Mononuclear cell (primary cell): ENCODE data around the gene HSD17B11. TPM values are rescaled to one million over a fixed set of nuclear protein-coding genes. Genes with fewer than 3 reads are reported as not detected.
"Not testable (repeated sequence)": the region's sequence is repeated elsewhere in the genome, so short reads cannot be mapped to it uniquely, and the experiment has no call there.

Experiments used
- H3K27me3 ChIP-seq: 2 replicates; pipeline ENCODE4 v1.6.0; 2011; ENCODE audit warnings: low read length, control low read depth; ENCODE audit not compliant: insufficient read depth
- H3K4me1 ChIP-seq: 2 replicates; pipeline ENCODE4 v1.5.1; 2011; ENCODE audit warnings: mild to moderate bottlenecking, low read length, control low read depth; ENCODE audit not compliant: insufficient read depth
- H3K4me3 ChIP-seq: 2 replicates; pipeline ENCODE4 v1.5.1; 2011; ENCODE audit warnings: mild to moderate bottlenecking, low read length, moderate library complexity
- H3K9me3 ChIP-seq: 2 replicates; pipeline ENCODE4 v1.5.1; 2011; ENCODE audit warnings: low read depth, mild to moderate bottlenecking, control low read depth, low read length
- total RNA-seq: library from RNA; depleted of rRNA; stranded (reverse); fragments of >200 nt; gene quantifications from one replicate; pipeline ENCODE4 v1.2.3, GENCODE V29; 2012

Gene HSD17B11
- total RNA-seq, 1 donor, result 128 TPM

GRCh38 chr4:87414816-87415215, 23.8 kb upstream of the HSD17B11 start:
- Histone ChIP-seq H3K4me3 (no peak overlapping the region), H3K4me1 (no peaks in the 10 kb centered on the region)

GRCh38 chr4:87410679-87411078, 19.7 kb upstream of the HSD17B11 start:
- Histone ChIP-seq H3K4me1 (peaks cover 20% of the 10 kb centered on the region), H3K9me3 (no peaks in the 10 kb centered on the region), H3K27me3 (peaks cover 3% of the 10 kb centered on the region), H3K4me3 (no peak overlapping the region)

More at GRCh38 chr4:87414816-87415215, 23.8 kb upstream of the HSD17B11 start:
- Histone ChIP-seq H3K9me3 (no peaks in the 10 kb centered on the region), H3K27me3 (peaks cover 3% of the 10 kb centered on the region)

- Histone ChIP-seq H3K4me1 (peaks cover 20% of the 10 kb centered on the region), H3K27me3 (peaks cover 3% of the 10 kb centered on the region), H3K4me3 (no peak overlapping the region)
Measured at GRCh38 chr4:87410157-87410556, 19.2 kb upstream of the HSD17B11 start.

GRCh38 chr4:87409420-87409939, 18.5 kb upstream of the HSD17B11 start:
- Histone ChIP-seq H3K27me3 (peaks cover 3% of the 10 kb centered on the region), H3K4me1 (peaks cover 20% of the 10 kb centered on the region), H3K9me3 (no peaks in the 10 kb centered on the region), H3K4me3 (no peak overlapping the region)

More at GRCh38 chr4:87410157-87410556, 19.2 kb upstream of the HSD17B11 start:
- H3K9me3 ChIP-seq, result no peaks in the 10 kb centered on the region

DNA sequence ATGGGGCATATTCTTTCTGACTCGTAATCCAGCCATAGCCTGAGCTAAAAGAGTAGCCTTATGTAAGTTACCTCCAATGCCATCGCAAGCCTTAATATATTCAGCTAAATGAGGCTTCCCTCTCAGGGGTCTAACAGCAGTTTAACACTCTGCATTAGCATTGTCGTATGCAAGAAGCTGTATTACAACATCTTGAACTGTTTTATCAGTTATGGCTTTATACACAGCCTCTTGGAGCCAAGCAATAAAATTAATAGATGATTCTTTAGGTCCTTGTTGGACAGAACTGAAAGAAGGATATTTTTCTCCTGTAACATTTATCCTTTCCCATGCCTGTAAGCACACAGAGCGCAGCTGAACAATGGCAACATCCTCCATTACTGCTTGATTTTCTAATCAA, 15.9 kb upstream of the HSD17B11 start:
- peaks cover 20% of the 10 kb centered on the region for H3K4me1 ChIP-seq
- not testable (repeated sequence) for H3K4me3 ChIP-seq, H3K9me3 ChIP-seq, H3K27me3 ChIP-seq

- no peak overlapping the region for H3K4me3 ChIP-seq
Measured at GRCh38 chr4:87406462-87406861, 15.5 kb upstream of the HSD17B11 start.

DNA sequence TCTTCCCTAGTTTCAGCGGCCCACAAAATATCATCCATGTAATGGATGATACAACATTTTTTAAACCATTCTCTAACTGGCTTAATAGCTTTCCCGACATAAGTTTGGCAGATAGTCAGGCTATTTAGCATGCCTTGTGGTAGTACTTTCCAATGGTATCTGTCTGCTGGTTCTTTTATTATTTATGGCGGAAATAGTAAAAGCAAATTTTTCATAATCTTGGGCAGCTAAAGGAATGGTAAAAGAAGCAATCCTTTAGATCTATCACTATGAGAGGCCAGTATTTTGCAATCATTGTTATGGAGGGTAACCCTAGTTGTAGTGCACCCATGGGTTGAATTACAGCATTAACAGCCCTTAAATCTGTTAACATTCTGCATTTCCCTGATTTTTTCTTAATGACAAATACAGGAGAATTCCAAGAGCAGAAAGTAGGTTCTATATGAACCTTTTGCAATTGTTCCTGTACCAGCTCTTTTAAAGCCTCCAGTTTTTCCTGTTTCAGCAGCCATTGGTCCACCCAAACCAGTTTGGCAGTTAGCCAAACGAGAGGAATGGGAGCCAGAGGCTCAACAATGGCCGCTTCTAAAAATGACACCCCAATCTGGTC, 14.3 kb upstream of the HSD17B11 start:
- H3K27me3 ChIP-seq, result peaks cover 3% of the 10 kb centered on the region
- peaks cover 20% of the 10 kb centered on the region for H3K4me1 ChIP-seq
- no peak overlapping the region for H3K4me3 ChIP-seq
- no peaks in the 10 kb centered on the region for H3K9me3 ChIP-seq

More at GRCh38 chr4:87406462-87406861, 15.5 kb upstream of the HSD17B11 start:
- peaks cover 20% of the 10 kb centered on the region for H3K4me1 ChIP-seq
- H3K27me3 ChIP-seq, result peaks cover 3% of the 10 kb centered on the region
- no peaks in the 10 kb centered on the region for H3K9me3 ChIP-seq

- not testable (repeated sequence) for H3K4me3 ChIP-seq, H3K27me3 ChIP-seq, H3K9me3 ChIP-seq
- H3K4me1 ChIP-seq, result peaks cover 20% of the 10 kb centered on the region
Measured at GRCh38 chr4:87403732-87404131, 12.7 kb upstream of the HSD17B11 start.

GRCh38 chr4:87399954-87400353, 9.0 kb upstream of the HSD17B11 start:
- no peaks in the 10 kb centered on the region for H3K4me1 ChIP-seq
- no peaks in the 10 kb centered on the region for H3K9me3 ChIP-seq
- no peak overlapping the region for H3K4me3 ChIP-seq
- no peaks in the 10 kb centered on the region for H3K27me3 ChIP-seq

DNA sequence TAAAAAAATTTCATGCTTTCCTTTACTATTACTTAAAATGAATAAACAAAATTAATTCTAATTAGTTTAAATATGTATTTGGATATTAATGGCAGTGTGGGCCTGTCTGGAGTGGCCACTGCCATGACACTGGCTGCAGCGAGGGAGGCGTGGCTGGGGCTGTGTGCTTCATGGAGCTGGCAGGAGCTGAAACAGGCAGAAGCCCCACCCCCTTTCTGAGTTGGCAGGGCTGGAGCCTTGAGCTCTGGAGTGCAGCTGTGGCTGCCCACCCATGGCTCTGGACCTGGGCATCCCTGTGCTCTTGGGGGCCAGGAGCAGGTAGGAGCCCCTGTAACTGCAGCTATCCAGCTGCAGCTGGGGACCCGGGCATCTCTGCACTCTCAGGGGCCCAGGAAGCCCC, 8.2 kb upstream of the HSD17B11 start:
- Histone ChIP-seq H3K4me1 (no peaks in the 10 kb centered on the region), H3K4me3 (no peak overlapping the region), H3K9me3 (no peaks in the 10 kb centered on the region), H3K27me3 (no peaks in the 10 kb centered on the region)

- H3K4me1 ChIP-seq, H3K27me3 ChIP-seq, H3K4me3 ChIP-seq, H3K9me3 ChIP-seq: not testable (repeated sequence)
Measured at GRCh38 chr4:87395851-87396250, 4.9 kb upstream of the HSD17B11 start.

- not testable (repeated sequence) for H3K4me3 ChIP-seq, H3K9me3 ChIP-seq
- H3K4me1 ChIP-seq, result peaks cover 11% of the 10 kb centered on the region
Measured at GRCh38 chr4:87395073-87395472, 4.1 kb upstream of the HSD17B11 start.

GRCh38 chr4:87392183-87392582, 1.2 kb upstream of the HSD17B11 start:
- peaks cover 34% of the 10 kb centered on the region for H3K4me1 ChIP-seq

More at GRCh38 chr4:87395073-87395472, 4.1 kb upstream of the HSD17B11 start:
- H3K27me3 ChIP-seq, result not testable (repeated sequence)

GRCh38 chr4:87391576-87392054, 627 bp upstream of the HSD17B11 start:
- Histone ChIP-seq H3K4me3 (peak overlapping the region; percentile 91), H3K4me1 (peaks cover 40% of the 10 kb centered on the region), H3K9me3 (no peaks in the 10 kb centered on the region), H3K27me3 (no peaks in the 10 kb centered on the region)

More at GRCh38 chr4:87392183-87392582, 1.2 kb upstream of the HSD17B11 start:
- Histone ChIP-seq H3K27me3 (no peaks in the 10 kb centered on the region), H3K9me3 (no peaks in the 10 kb centered on the region), H3K4me3 (no peak overlapping the region)

- H3K4me1 ChIP-seq, result peaks cover 49% of the 10 kb centered on the region
- no peaks in the 10 kb centered on the region for H3K27me3 ChIP-seq
- H3K9me3 ChIP-seq, result no peaks in the 10 kb centered on the region
- H3K4me3 ChIP-seq, result peak overlapping the region; percentile 91
Measured at GRCh38 chr4:87390551-87390890, 467 bp downstream of the HSD17B11 start.

- Histone ChIP-seq H3K4me3 (peak overlapping the region; percentile 91), H3K4me1 (peaks cover 52% of the 10 kb centered on the region)
- H3K27me3 ChIP-seq, result not testable (repeated sequence)
Measured at GRCh38 chr4:87390055-87390454, 933 bp downstream of the HSD17B11 start.

More at GRCh38 chr4:87390055-87390454, 933 bp downstream of the HSD17B11 start:
- not testable (repeated sequence) for H3K9me3 ChIP-seq
